DND-41 (cell line): ENCODE results near the gene SLC45A1.

Source experiments
- ATAC-seq: fragments of 200-7000 bp; cut with Tn5 transposase; 3 replicates; pipeline ENCODE4 v1.9.1; 2021; ENCODE audit warnings: low read depth; ENCODE audit not compliant: insufficient read depth
- DNase-seq: peaks from one replicate; pipeline ENCODE4 v3.0.0-alpha.2; 2020
- H2AFZ ChIP-seq: 2 replicates; pipeline ENCODE4 v1.6.0; 2012; ENCODE audit warnings: low read depth, low read length
- H3K27ac ChIP-seq: 2 replicates; pipeline ENCODE4 v1.5.1; 2012; ENCODE audit warnings: low read length, inconsistent platforms
- H3K27me3 ChIP-seq: fragments of 200-600 bp; sonication (generic); 2 replicates; pipeline ENCODE4 v1.6.0; 2012; ENCODE audit warnings: low read length, mild to moderate bottlenecking, inconsistent platforms; ENCODE audit not compliant: insufficient read depth, poor library complexity
- H3K36me3 ChIP-seq: 2 replicates; pipeline ENCODE4 v1.5.1; 2012; ENCODE audit warnings: low read length, inconsistent platforms; ENCODE audit not compliant: insufficient read depth
- H3K4me1 ChIP-seq: 2 replicates; pipeline ENCODE4 v1.5.1; 2012; ENCODE audit warnings: mild to moderate bottlenecking, low read length; ENCODE audit not compliant: insufficient read depth
- H3K4me2 ChIP-seq: 2 replicates; pipeline ENCODE4 v1.6.0; 2012; ENCODE audit warnings: mild to moderate bottlenecking, moderate library complexity, low read length, inconsistent platforms; ENCODE audit not compliant: insufficient read depth
- H3K4me3 ChIP-seq, 2 experiments: fragments of 200-600 bp in 1 of 2; shearing (Covaris generic) in 1 of 2; 2 replicates each; pipeline ENCODE4 v1.5.1; 2012 to 2016; ENCODE audit warnings: inconsistent platforms in 2 of 2, low read length in 2 of 2, mild to moderate bottlenecking in 2 of 2, low read depth in 1 of 2, moderate library complexity in 1 of 2
- H3K79me2 ChIP-seq: 2 replicates; pipeline ENCODE4 v1.6.0; 2012; ENCODE audit warnings: low read length, inconsistent platforms; ENCODE audit not compliant: insufficient read depth
- H3K9ac ChIP-seq: 2 replicates; pipeline ENCODE4 v1.6.0; 2012; ENCODE audit warnings: low read depth, mild to moderate bottlenecking, inconsistent platforms, low read length, moderate library complexity
- H3K9me3 ChIP-seq: 2 replicates; pipeline ENCODE4 v1.5.1; 2012; ENCODE audit warnings: low read length, moderate library complexity, mild to moderate bottlenecking, inconsistent platforms; ENCODE audit not compliant: insufficient read depth, severe bottlenecking
- H4K20me1 ChIP-seq: 2 replicates; pipeline ENCODE4 v1.6.0; 2012; ENCODE audit warnings: low read length; ENCODE audit not compliant: insufficient read depth
- CTCF ChIP-seq: IDR thresholded peaks from 2 replicates; pipeline ENCODE4 v1.5.1; 2012; ENCODE audit warnings: borderline replicate concordance, low read length, moderate library complexity, mild to moderate bottlenecking; ENCODE audit not compliant: poor library complexity, severe bottlenecking; ENCODE audit errors: extremely low read depth
- EZH2 ChIP-seq: IDR thresholded peaks from 3 replicates; pipeline ENCODE4 v1.6.1; 2012; ENCODE audit warnings: borderline replicate concordance, low read depth, mild to moderate bottlenecking, moderate library complexity, low read length, inconsistent platforms; ENCODE audit not compliant: severe bottlenecking

SLC45A1 gene

GRCh38 chr1:8384577-8384976 lies 66.7 kb downstream of the SLC45A1 start:
- no peak overlapping the region for H3K9ac ChIP-seq
- no peak for DNase-seq
- no peak overlapping the region for H3K4me2 ChIP-seq
- H3K79me2 ChIP-seq = no peaks in the 10 kb centered on the region
- no peaks in the 10 kb centered on the region for H3K27me3 ChIP-seq
- H3K36me3 ChIP-seq = 0 out of 2 replicates have a peak, but pooled peaks cover 4% of the 10 kb centered on the region
- no peaks in the 10 kb centered on the region for H3K9me3 ChIP-seq
- no peak overlapping the region for H2AFZ ChIP-seq
- TF ChIP-seq EZH2 = no peak
- TF ChIP-seq CTCF = no peak
- H3K4me1 ChIP-seq = no peaks in the 10 kb centered on the region
- no peak overlapping the region for H3K27ac ChIP-seq
- no peak for ATAC-seq
- H4K20me1 ChIP-seq = peaks cover 5% of the 10 kb centered on the region; the same call in 1 of the 2 replicates
- no peak overlapping the region for H3K4me3 ChIP-seq

GRCh38 chr1:8386247-8386646 lies 68.3 kb downstream of the SLC45A1 start:
- Histone ChIP-seq H3K4me2 (no peak overlapping the region), H4K20me1 (peaks cover 9% of the 10 kb centered on the region; the same call in 1 of the 2 replicates), H3K36me3 (0 out of 2 replicates have a peak, but pooled peaks cover 4% of the 10 kb centered on the region), H3K4me3 (no peak overlapping the region), H3K27ac (no peak overlapping the region), H3K79me2 (0 out of 2 replicates have a peak, but pooled peaks cover 2% of the 10 kb centered on the region), H3K9ac (no peak overlapping the region), H3K4me1 (no peaks in the 10 kb centered on the region), H3K9me3 (no peaks in the 10 kb centered on the region), H3K27me3 (no peaks in the 10 kb centered on the region), H2AFZ (no peak overlapping the region)
- no peak for ATAC-seq
- TF ChIP-seq EZH2 = no peak
- TF ChIP-seq CTCF = no peak
- no peak for DNase-seq

DNA sequence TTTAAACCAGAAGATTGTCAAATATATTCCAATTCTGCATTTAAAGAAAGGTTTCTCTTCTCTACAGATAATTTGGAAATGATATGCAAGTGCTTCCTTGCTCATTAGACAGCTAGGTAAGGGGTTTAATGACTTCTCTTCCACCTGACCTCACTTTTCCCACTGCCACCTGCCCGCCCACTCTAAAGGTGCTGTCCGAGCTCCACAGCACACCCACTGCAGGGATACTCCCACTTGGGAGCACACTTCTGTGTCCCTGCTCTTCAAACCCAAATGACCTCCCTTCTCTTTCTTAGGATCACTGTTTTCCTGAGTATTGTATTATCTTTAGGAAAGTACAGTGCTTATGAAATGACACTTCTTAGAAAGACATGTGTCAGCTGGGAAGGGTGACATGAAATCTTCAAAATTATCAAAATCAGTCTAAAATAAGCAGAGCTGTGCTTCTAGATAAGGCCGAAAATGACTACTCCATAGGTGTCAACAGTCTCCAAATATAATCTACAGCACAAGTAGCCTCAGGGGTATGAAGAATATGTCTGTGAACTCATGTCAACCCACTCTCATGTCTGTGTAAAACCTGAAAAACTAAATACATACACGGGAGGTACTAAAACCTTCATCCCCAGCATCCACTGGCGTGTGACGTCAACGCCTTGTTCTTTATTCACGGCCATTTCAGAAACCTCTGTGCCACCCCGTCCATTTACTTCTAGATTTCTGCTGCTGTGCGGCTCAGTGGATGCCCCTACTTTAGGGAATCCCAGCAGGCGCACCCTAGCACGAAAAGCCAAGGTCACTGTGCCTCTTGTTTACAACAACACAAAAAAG lies 71.0 kb downstream of the SLC45A1 start:
- H4K20me1 ChIP-seq = peaks cover 13% of the 10 kb centered on the region; the same call in 1 of the 2 replicates
- H3K9me3 ChIP-seq = no peaks in the 10 kb centered on the region
- no peaks in the 10 kb centered on the region for H3K27me3 ChIP-seq
- TF ChIP-seq CTCF (no peak), EZH2 (no peak)
- H3K4me3 ChIP-seq = no peak overlapping the region
- no peak overlapping the region for H2AFZ ChIP-seq
- H3K36me3 ChIP-seq = 0 out of 2 replicates have a peak, but pooled peaks cover 4% of the 10 kb centered on the region
- H3K9ac ChIP-seq = no peak overlapping the region
- peaks cover 2% of the 10 kb centered on the region; the same call in 1 of the 2 replicates for H3K79me2 ChIP-seq
- no peak overlapping the region for H3K27ac ChIP-seq
- no peaks in the 10 kb centered on the region for H3K4me1 ChIP-seq
- no peak overlapping the region for H3K4me2 ChIP-seq
- DNase-seq (no peak), ATAC-seq (no peak)
